Ovary (tissue), 9 donors: Measurements from ENCODE around the gene PLOD1. TPM values are rescaled to one million over a fixed set of nuclear protein-coding genes. Genes with fewer than 3 reads are reported as not detected.
"Not testable (repeated sequence)": the region's sequence is repeated elsewhere in the genome, so short reads cannot be mapped to it uniquely, and the experiment has no call there.

ENCODE experiments used
- DNase-seq, 5 donors: peaks; one replicate each; pipeline ENCODE4 v3.0.0-alpha.2; 2019 to 2020
- H3K27ac ChIP-seq, 2 donors: fragments of 200-600 bp; one replicate each; pipeline versions ENCODE4 v1.5.1 to v1.8.0; 2019 to 2022
- H3K27me3 ChIP-seq: fragments of 200-600 bp; one replicate; pipeline ENCODE4 v1.8.0; 2022
- H3K36me3 ChIP-seq: fragments of 200-600 bp; sonication (generic); one replicate; pipeline ENCODE4 v1.5.1; 2019
- H3K4me1 ChIP-seq: one replicate; pipeline ENCODE4 v1.8.1; 2013; ENCODE audit warnings: mild to moderate bottlenecking, moderate library complexity; ENCODE audit not compliant: insufficient read depth
- H3K4me3 ChIP-seq: fragments of 200-600 bp; sonication (generic); one replicate; pipeline ENCODE4 v1.5.1; 2017
- H3K9me3 ChIP-seq, 2 donors: fragments of 200-600 bp in 1 of 2; sonication (generic) in 1 of 2; one replicate each; pipeline versions ENCODE4 v1.5.1 to v1.8.1; 2013 to 2019; ENCODE audit warnings: mild to moderate bottlenecking in 1 of 2, moderate library complexity in 1 of 2
- EP300 ChIP-seq: sonication (generic); formaldehyde crosslinking; IDR thresholded peaks from one replicate; pipeline ENCODE4 v1.6.1; 2017; ENCODE audit warnings: antibody characterized with exemption
- POLR2A ChIP-seq: fragments of 450-650 bp; IDR thresholded peaks from one replicate; pipeline ENCODE4 v1.6.1; 2017; ENCODE audit warnings: antibody characterized with exemption, mild to moderate bottlenecking, moderate library complexity
- WGBS, 3 donors: extraction: QIAGEN DNeasy Blood & Tissue Kit in 1 of 3; methylation state at CpG; one replicate each; pipeline versions ENCODE4 v1.1.5 to v1.1.7; 2013 to 2017; 5-methylcytosine and 5-hydroxymethylcytosine counted together
- intact Hi-C, 4 donors: fragments of 100-400 bp; cut with DNase I; formaldehyde crosslinking; loops; one replicate each; pipeline versions ENCODE4 v1.11.0 to v1.15.1; 2022 to 2023
- polyA plus RNA-seq, 2 donors: library from polyadenylated mRNA; stranded (reverse); fragments of 200-250 nt in 1 of 2; fragments of 350-450 nt in 1 of 2; fragmentation: Illumina TruSeq in 1 of 2; extraction: RNeasy Lipid Tissue Mini Kit (QIAGEN cat#74804) in 1 of 2; gene quantifications; one replicate each; pipeline ENCODE4 v1.2.3, GENCODE V29; 2013 to 2014
- total RNA-seq, 7 donors: library from RNA; depleted of rRNA in 2 of 7; stranded (reverse); fragments of >200 nt in 2 of 7; fragmentation: NEBNext Ultra II Directional in 3 of 7; extraction: Animal tissue kit (Norgen Biotek cat#: 25700) in 3 of 7; gene quantifications; one replicate each; pipeline versions ENCODE4 v1.1.0 to v1.2.4, GENCODE V29; 2016 to 2023
- TF ChIP-seq, protein P1 (sequence below), 3 donors: fragments of 450-650 bp in 2 of 3; fragments of 200-600 bp in 1 of 3; IDR thresholded peaks; one replicate each; pipeline versions ENCODE4 v1.5.1 to v1.8.0; 2016 to 2022; ENCODE audit warnings: antibody characterized with exemption in 3 of 3, mild to moderate bottlenecking in 1 of 3
- donor health status: DM: no; HTN: no; CAD: no; lungs with moderate emphysema.
- donor health status: DM: no; HTN: no; CAD: no.
- donor health status: Bipolar disorder and iron deficiency.
- donor health status: DM: yes; HTN: yes; CAD: no.
- donor health status: DM: no; HTN: no; CAD: no.
- donor health status: DM: yes; HTN: yes; CAD: no.

The PLOD1 gene
- total and polyA plus RNA-seq, 9 donors, result 26.3 to 98.2 (median 58.7) TPM

DNA sequence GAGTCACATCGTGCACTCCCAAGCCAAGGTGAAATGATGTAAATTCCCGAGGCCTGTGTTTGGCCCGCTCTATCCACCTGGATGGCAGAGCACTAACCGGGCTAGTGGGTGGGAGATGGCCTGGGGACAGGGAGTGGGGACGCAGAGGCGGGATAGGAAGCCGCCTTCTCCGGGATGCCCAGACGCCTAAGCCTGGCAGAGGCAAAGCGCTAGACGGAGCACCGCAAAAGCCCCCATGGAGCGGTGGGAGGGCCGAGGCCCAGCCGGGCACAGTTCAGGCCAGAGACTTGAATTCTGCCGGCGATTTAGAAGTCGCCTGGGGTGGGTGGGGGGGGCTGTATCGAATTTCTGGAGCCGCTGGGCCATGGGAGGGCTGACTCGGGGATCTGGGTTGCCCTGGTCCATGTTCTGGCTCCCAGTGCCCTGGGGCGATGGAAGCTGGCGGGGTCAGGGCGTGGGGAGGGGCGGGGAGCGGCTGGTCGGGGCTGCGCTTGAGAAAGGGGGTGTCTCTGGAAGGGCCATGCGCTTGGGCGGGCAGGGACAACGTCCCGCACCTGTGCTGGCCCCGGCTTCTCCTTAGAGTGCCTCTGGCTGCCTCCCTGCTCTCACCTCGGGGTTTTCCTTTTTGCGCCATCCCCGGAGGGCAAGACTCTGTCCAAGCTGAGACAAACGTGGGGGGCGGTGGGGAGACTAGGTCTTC lies 36.3 kb upstream of the PLOD1 start:
- no peaks in the 10 kb centered on the region for H3K27me3 ChIP-seq
- H3K4me1 ChIP-seq, result no peaks in the 10 kb centered on the region
- intact Hi-C loops, result loop anchor here in 3 of 4 donors (5.0 to 10.0 kb wide), 3 partner anchors 53 to 243 kb away; partner anchors contain the start of genes FBXO2 (in 1 of the 3), FBXO44 (in 1 of the 3) and NPPA (in 1 of the 3)
- H3K9me3 ChIP-seq, result no peaks in the 10 kb centered on the region
- no peak overlapping the region for H3K27ac ChIP-seq
- no peak overlapping the region for H3K4me3 ChIP-seq
- WGBS, 3 donors, result 15 to 22% (median 20%) methylated on average over 34 to 38 of the region's 38 CpGs
- H3K36me3 ChIP-seq, result no peaks in the 10 kb centered on the region
- DNase-seq, result no peak
- no peak for TF ChIP-seq POLR2A
- TF ChIP-seq, protein P1, sequence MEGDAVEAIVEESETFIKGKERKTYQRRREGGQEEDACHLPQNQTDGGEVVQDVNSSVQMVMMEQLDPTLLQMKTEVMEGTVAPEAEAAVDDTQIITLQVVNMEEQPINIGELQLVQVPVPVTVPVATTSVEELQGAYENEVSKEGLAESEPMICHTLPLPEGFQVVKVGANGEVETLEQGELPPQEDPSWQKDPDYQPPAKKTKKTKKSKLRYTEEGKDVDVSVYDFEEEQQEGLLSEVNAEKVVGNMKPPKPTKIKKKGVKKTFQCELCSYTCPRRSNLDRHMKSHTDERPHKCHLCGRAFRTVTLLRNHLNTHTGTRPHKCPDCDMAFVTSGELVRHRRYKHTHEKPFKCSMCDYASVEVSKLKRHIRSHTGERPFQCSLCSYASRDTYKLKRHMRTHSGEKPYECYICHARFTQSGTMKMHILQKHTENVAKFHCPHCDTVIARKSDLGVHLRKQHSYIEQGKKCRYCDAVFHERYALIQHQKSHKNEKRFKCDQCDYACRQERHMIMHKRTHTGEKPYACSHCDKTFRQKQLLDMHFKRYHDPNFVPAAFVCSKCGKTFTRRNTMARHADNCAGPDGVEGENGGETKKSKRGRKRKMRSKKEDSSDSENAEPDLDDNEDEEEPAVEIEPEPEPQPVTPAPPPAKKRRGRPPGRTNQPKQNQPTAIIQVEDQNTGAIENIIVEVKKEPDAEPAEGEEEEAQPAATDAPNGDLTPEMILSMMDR (IDR thresholded peaks at IDR 0.05), result no peak
- TF ChIP-seq EP300, result no peak

DNA sequence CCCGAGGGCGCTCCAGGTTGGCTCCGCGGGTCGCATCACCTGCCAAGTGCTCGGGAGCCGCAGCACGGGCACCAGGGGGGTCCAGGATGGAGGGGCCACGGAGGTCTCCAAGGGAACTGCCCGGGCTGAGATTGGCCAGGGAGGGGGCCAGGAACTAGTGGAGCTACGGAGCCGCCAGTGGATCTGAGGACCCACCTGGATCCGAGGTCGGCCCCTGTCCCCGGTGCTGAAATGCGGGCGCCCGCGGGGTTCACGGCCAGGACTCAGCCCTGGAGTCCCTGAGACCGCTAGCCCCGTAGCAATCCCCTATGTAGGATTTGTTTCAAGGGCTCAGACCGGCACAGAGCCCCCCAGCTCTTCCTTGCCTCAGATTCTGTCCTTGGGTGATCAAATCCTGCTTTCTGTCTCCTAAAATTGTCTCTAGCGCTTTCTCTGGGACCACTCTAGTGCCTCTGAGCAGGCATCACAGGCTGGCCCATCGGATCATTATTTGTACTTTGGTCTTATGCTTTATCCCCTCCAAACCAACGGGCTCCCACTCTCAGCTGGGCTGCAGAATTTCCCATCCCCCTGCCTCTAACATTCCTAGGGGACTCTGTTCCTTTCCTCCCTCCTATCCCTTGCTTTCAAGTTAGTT lies 35.6 kb upstream of the PLOD1 start:
- DNase-seq, result no peak
- TF ChIP-seq EP300, result no peak
- 9 to 15% (median 10%) methylated on average over 26 of the region's 26 CpGs for WGBS, 3 donors
- no peaks in the 10 kb centered on the region for H3K27me3 ChIP-seq
- no peaks in the 10 kb centered on the region for H3K4me1 ChIP-seq
- intact Hi-C loops, result loop anchor here in 3 of 4 donors (5.0 to 10.0 kb wide), 3 partner anchors 54 to 244 kb away; partner anchors contain the start of genes FBXO2 (in 1 of the 3), FBXO44 (in 1 of the 3) and NPPA (in 1 of the 3)
- no peak overlapping the region for H3K27ac ChIP-seq
- H3K36me3 ChIP-seq, result no peaks in the 10 kb centered on the region
- H3K9me3 ChIP-seq, result no peaks in the 10 kb centered on the region
- no peak overlapping the region for H3K4me3 ChIP-seq

- intact Hi-C loops, H3K9me3 ChIP-seq, H3K27ac ChIP-seq, H3K36me3 ChIP-seq, DNase-seq, H3K27me3 ChIP-seq, H3K4me1 ChIP-seq, H3K4me3 ChIP-seq: not testable (repeated sequence)
- WGBS, 3 donors, result 65 to 69% (median 66%) methylated on average over 9 of the region's 9 CpGs
Measured at GRCh38 chr1:11901446-11901845, 33.1 kb upstream of the PLOD1 start.

DNA sequence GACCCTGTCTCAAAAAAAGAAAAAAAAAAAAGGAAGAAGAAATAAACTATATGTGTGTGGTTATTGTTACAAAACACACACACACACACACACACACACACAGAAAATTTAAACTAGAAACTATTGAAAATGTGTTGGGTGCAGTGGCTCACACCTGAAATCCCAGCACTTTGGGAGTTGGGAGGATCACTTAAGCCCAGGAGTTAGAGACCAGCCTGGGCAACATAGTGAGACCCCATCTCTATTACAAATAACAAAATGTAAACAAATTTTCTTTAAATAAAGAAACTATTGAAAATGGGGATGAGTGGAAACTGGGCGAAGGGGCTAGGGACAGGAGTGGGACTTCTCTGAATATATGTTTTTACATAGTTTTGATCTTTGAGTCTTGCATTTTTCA lies 31.3 kb upstream of the PLOD1 start:
- Histone ChIP-seq H3K36me3 (no peaks in the 10 kb centered on the region), H3K27ac (no peak overlapping the region), H3K9me3 (no peaks in the 10 kb centered on the region), H3K4me1 (no peaks in the 10 kb centered on the region), H3K4me3 (no peak overlapping the region), H3K27me3 (no peaks in the 10 kb centered on the region)
- 92 to 96% (median 96%) methylated on average over 1 of the region's 1 CpG for WGBS, 3 donors
- TF ChIP-seq, protein P1 (IDR thresholded peaks at IDR 0.05), result no peak
- TF ChIP-seq POLR2A (no peak), EP300 (no peak)
- intact Hi-C loops, result no loop called here
- DNase-seq, result no peak

DNA sequence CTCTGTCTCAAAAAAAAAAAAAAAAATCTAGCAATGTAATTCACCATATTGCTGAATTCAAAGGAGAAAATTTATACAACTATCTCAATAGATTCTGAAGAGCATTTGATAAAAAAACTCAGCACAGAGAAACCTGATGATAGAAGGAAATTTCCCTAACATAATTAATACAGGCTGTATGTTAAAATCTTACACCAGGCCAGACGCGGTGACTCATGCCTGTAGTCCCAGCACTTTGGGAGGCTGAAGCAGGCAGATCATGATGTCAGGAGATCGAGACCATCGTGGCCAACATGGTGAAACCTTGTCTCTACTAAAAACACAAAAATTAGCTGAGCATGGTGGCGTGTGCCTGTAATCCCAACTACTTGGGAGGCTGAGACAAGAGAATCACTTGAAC lies 30.4 kb upstream of the PLOD1 start:
- H3K27me3 ChIP-seq, DNase-seq, H3K9me3 ChIP-seq, H3K27ac ChIP-seq, intact Hi-C loops, H3K4me3 ChIP-seq, H3K36me3 ChIP-seq, H3K4me1 ChIP-seq: not testable (repeated sequence)
- WGBS, 3 donors, result 92 to 93% (median 92%) methylated on average over 5 of the region's 5 CpGs

DNA sequence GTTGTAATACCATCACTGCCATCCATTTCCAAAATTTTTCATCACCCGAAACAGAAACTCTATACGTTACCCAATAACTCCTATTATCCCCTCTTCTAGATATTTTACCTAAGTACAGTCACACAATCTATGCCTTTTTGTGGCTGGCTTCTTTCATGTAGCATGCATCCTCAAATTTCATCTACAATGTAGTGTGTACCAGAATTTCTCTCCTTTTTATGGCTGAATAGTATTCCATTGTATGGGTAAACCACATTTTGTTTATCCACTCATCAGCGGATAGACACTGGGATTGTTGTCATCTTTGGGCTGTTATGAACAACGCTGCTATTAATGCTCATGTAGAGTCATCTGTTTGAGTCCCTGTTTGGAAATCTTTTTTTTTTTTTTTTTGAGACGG lies 29.5 kb upstream of the PLOD1 start:
- 92 to 94% (median 93%) methylated on average over 5 of the region's 5 CpGs for WGBS, 3 donors
- no peak overlapping the region for H3K4me3 ChIP-seq
- no peak for TF ChIP-seq POLR2A
- TF ChIP-seq, protein P1 (IDR thresholded peaks at IDR 0.05), result no peak
- TF ChIP-seq EP300, result no peak
- H3K27me3 ChIP-seq, result no peaks in the 10 kb centered on the region
- H3K36me3 ChIP-seq, result no peaks in the 10 kb centered on the region
- no peaks in the 10 kb centered on the region for H3K9me3 ChIP-seq
- DNase-seq, result no peak
- no peak overlapping the region for H3K27ac ChIP-seq
- H3K4me1 ChIP-seq, result no peaks in the 10 kb centered on the region
- intact Hi-C loops, result loop anchor here in 1 of 4 donors (5.0 kb wide), 1 partner anchor 68 kb away; no protein-coding TSS in a partner anchor
